GM12873 (cell line): ENCODE measurements around the gene YEATS2.

Experiments
- CTCF ChIP-seq: IDR thresholded peaks from 2 replicates; pipeline ENCODE4 v1.5.1; 2012; ENCODE audit warnings: low read depth, mild to moderate bottlenecking, moderate library complexity, low read length, control low read depth; ENCODE audit not compliant: insufficient read depth; ENCODE audit errors: missing control alignments

YEATS2 gene

GRCh38 chr3:183781246-183781645 lies 83.6 kb downstream of the YEATS2 start:
- TF ChIP-seq CTCF = no peak

GRCh38 chr3:183782576-183783276 lies 85.1 kb downstream of the YEATS2 start:
- no peak for TF ChIP-seq CTCF

GRCh38 chr3:183789826-183790225 lies 92.2 kb downstream of the YEATS2 start:
- no peak for TF ChIP-seq CTCF

GRCh38 chr3:183790700-183791099 lies 93.1 kb downstream of the YEATS2 start:
- TF ChIP-seq CTCF = no peak

GRCh38 chr3:183792976-183793375 lies 95.4 kb downstream of the YEATS2 start:
- no peak for TF ChIP-seq CTCF

- no peak for TF ChIP-seq CTCF
These were observed 96.9 kb downstream of the YEATS2 start for GRCh38 chr3:183794452-183794851.

- no peak for TF ChIP-seq CTCF
These were observed 98.8 kb downstream of the YEATS2 start for GRCh38 chr3:183796372-183796771.

- no peak for TF ChIP-seq CTCF
These were observed 100.4 kb downstream of the YEATS2 start for GRCh38 chr3:183797996-183798395.
